ENCODE measurements around the gene ACTC1. TPM values are rescaled to one million over a fixed set of nuclear protein-coding genes. Genes with fewer than 3 reads are reported as not detected.
"Not testable (repeated sequence)": the region's sequence is repeated elsewhere in the genome, so short reads cannot be mapped to it uniquely, and the experiment has no call there.

The ACTC1 gene
- total and polyA plus RNA-seq, 7 experiments from 2014 or later, result not detected

DNA sequence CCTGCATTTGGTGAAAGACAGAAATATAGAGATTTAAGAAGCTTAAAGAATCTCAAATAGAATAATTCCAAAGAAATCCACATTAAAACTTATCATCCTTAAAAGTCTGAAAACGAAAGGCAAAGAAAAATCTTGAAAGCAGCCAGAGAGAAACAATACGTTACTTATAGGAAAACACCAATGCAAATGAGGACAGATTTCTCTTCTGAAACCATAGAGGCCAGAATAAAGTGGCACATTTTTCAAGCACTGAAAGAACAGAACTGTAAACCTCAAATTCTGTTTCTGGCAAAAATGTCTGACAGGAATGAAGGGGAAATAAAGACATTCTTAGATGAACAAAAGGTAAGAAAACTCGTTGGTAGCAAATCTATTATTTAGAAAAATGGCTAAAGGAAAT lies 13.8 kb upstream of the ACTC1 start:
- H3K27me3 Mint-ChIP-seq, result peaks cover 26 to 68% (median 48%) of the 10 kb centered on the region in 5 donors
- H3K4me3 Mint-ChIP-seq, result no peak overlapping the region
- H3K36me3 Mint-ChIP-seq, result no peaks in the 10 kb centered on the region
- ATAC-seq, result no peak
- no peaks in the 10 kb centered on the region for H3K27me3 ChIP-seq (ENCODE audit: control insufficient read depth in 2 of 2, insufficient read depth in 2 of 2, low read length in 2 of 2)
- no peak overlapping the region for H3K27ac ChIP-seq (ENCODE audit: low read depth, low read length)
- intact Hi-C loops (cut with micrococcal nuclease), result no loop called here
- ChIA-PET CTCF (no interaction called here), POLR2A (no interaction called here)
- H3K4me3 ChIP-seq (ENCODE audit: low read length), result no peak overlapping the region
- H3K4me1 ChIP-seq (ENCODE audit: control insufficient read depth in 2 of 2, insufficient read depth in 2 of 2, low read length in 2 of 2), result no peaks in the 10 kb centered on the region
- peaks cover 0 to 18% (median 0%) of the 10 kb centered on the region in 11 donors for H3K9me3 Mint-ChIP-seq
- no peak for DNase-seq
- no peaks in the 10 kb centered on the region for H3K9me3 ChIP-seq (ENCODE audit: control insufficient read depth in 2 of 3, low read length in 3 of 3)
- no peaks in the 10 kb centered on the region for H3K4me1 Mint-ChIP-seq
- no peaks in the 10 kb centered on the region for H3K36me3 ChIP-seq (ENCODE audit: control insufficient read depth in 2 of 3, insufficient read depth in 3 of 3, low read length in 3 of 3)
- no peak overlapping the region for H3K27ac Mint-ChIP-seq

DNA sequence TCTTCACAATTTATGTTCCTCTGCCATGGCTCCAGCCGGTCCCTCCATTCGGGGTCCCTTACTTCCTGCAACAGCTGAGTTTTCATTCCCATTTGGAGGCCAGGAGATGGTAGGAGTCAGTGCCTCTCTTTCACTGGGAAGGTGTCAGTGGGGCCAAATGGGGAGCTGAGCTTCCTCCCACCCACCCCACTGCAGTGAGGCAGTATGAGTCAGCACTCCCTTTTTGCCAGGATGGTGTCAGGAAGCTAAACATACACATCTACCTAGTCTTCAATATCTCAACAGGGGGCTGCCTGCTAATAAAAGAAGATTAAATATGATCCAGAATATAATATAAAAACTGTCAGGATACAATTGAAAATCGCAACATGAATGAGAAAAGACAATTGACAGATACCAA lies 12.7 kb upstream of the ACTC1 start:
- Mint-ChIP-seq H3K27me3 (peaks cover 28 to 58% (median 45%) of the 10 kb centered on the region in 5 donors), H3K27ac (no peak overlapping the region)
- no peak for ATAC-seq

DNA sequence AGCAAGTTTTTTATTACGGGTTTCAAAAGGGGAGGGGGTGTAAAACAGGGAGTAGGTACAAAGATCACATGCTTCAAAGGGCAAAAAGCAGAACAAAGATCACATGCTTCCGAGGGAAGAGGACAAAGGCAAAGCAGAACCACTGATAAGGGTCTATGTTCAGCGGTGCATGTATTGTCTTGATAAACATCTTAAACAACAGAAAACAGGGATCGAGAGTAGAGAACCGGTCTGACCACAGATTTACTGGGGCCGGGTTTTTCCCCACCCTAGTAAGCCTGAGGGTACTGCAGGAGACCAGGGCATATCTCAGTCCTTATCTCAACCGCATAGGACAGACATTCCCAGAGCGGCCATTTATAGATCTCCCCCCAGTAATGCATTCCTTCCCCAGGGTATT lies 11.9 kb upstream of the ACTC1 start:
- H3K36me3 Mint-ChIP-seq; H3K4me1 ChIP-seq (ENCODE audit: control insufficient read depth in 2 of 2, insufficient read depth in 2 of 2, low read length in 2 of 2); DNase-seq; H3K27me3 ChIP-seq (ENCODE audit: control insufficient read depth in 2 of 2, insufficient read depth in 2 of 2, low read length in 2 of 2); H3K4me1 Mint-ChIP-seq; H3K27ac ChIP-seq (ENCODE audit: low read depth, low read length); H3K9me3 ChIP-seq (ENCODE audit: control insufficient read depth in 2 of 3, low read length in 3 of 3); ATAC-seq; H3K27ac Mint-ChIP-seq; H3K4me3 Mint-ChIP-seq; POLR2A ChIA-PET; H3K4me3 ChIP-seq (ENCODE audit: low read length); H3K36me3 ChIP-seq (ENCODE audit: control insufficient read depth in 2 of 3, insufficient read depth in 3 of 3, low read length in 3 of 3); intact Hi-C loops (cut with micrococcal nuclease); CTCF ChIA-PET: not testable (repeated sequence)
- H3K9me3 Mint-ChIP-seq, result peaks cover 0 to 18% (median 0%) of the 10 kb centered on the region in 11 donors
- peaks cover 26 to 57% (median 41%) of the 10 kb centered on the region in 5 donors for H3K27me3 Mint-ChIP-seq

More for the DNA sequence above, 12.7 kb upstream of the ACTC1 start:
- H3K36me3 Mint-ChIP-seq, result no peaks in the 10 kb centered on the region
- POLR2A ChIA-PET, result no interaction called here
- Histone ChIP-seq H3K4me3 (ENCODE audit: low read length) (no peak overlapping the region), H3K9me3 (ENCODE audit: control insufficient read depth in 2 of 3, low read length in 3 of 3) (no peaks in the 10 kb centered on the region), H3K4me1 (ENCODE audit: control insufficient read depth in 2 of 2, insufficient read depth in 2 of 2, low read length in 2 of 2) (no peaks in the 10 kb centered on the region), H3K27me3 (ENCODE audit: control insufficient read depth in 2 of 2, insufficient read depth in 2 of 2, low read length in 2 of 2) (no peaks in the 10 kb centered on the region), H3K27ac (ENCODE audit: low read depth, low read length) (no peak overlapping the region), H3K36me3 (ENCODE audit: control insufficient read depth in 2 of 3, insufficient read depth in 3 of 3, low read length in 3 of 3) (no peaks in the 10 kb centered on the region)
- DNase-seq, result no peak
- intact Hi-C loops (cut with micrococcal nuclease), result no loop called here
- H3K4me1 Mint-ChIP-seq, result no peaks in the 10 kb centered on the region
- CTCF ChIA-PET, result no interaction called here
- H3K4me3 Mint-ChIP-seq, result no peak overlapping the region
- peaks cover 0 to 18% (median 0%) of the 10 kb centered on the region in 11 donors for H3K9me3 Mint-ChIP-seq

DNA sequence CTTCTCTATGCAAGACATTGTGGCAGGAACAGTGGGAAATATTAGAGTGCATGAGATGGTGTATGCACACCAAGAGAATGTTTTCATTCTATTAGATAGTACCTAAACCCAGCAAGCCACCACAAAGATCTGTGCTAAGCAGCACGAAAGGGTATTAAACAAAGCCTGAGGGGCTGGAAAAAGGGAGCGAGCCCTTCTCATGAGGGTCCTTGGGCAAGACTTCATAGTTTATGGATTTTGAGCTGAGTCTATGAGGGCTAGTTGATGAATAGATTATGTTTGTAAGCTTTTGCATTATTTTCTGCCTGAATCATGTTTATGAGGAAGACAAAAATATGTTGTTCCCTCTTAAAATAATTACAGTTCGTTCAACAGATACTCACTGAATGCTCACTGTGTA lies 9.4 kb upstream of the ACTC1 start:
- H3K36me3 ChIP-seq (ENCODE audit: control insufficient read depth in 2 of 3, insufficient read depth in 3 of 3, low read length in 3 of 3), result no peaks in the 10 kb centered on the region
- CTCF ChIA-PET, result no interaction called here
- Mint-ChIP-seq H3K4me1 (no peaks in the 10 kb centered on the region), H3K27me3 (peaks cover 24 to 54% (median 38%) of the 10 kb centered on the region in 5 donors), H3K9me3 (peaks cover 0 to 18% (median 2%) of the 10 kb centered on the region in 11 donors), H3K27ac (no peak overlapping the region), H3K4me3 (no peak overlapping the region), H3K36me3 (no peaks in the 10 kb centered on the region)
- POLR2A ChIA-PET, result no interaction called here
- intact Hi-C loops (cut with micrococcal nuclease), result no loop called here
- H3K9me3 ChIP-seq (ENCODE audit: control insufficient read depth in 2 of 3, low read length in 3 of 3), result no peaks in the 10 kb centered on the region
- no peaks in the 10 kb centered on the region for H3K4me1 ChIP-seq (ENCODE audit: control insufficient read depth in 2 of 2, insufficient read depth in 2 of 2, low read length in 2 of 2)
- no peak overlapping the region for H3K4me3 ChIP-seq (ENCODE audit: low read length)
- no peaks in the 10 kb centered on the region for H3K27me3 ChIP-seq (ENCODE audit: control insufficient read depth in 2 of 2, insufficient read depth in 2 of 2, low read length in 2 of 2)
- ATAC-seq (no peak), DNase-seq (no peak)
- no peak overlapping the region for H3K27ac ChIP-seq (ENCODE audit: low read depth, low read length)

DNA sequence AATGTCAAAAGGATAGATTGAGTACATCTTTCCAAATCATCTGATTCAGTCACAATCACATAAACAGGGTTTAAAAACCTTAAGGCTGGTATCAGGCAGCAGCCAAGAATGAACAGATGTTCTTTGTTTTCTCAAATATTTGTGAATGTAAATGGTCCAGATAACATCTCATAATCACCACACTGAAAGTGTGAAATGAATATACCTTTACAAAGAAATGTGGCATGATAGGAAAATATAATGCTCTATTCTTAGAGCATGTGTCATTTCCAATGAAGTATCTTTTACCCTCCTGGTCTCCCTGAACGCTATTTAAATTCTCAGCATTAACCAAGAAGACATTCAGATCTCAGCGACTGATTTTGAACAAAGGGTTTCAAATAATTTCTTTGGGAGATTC lies 8.8 kb upstream of the ACTC1 start:
- no peaks in the 10 kb centered on the region for H3K9me3 ChIP-seq (ENCODE audit: control insufficient read depth in 2 of 3, low read length in 3 of 3)
- no peak for DNase-seq
- CTCF ChIA-PET, result no interaction called here
- H3K4me1 Mint-ChIP-seq, result no peaks in the 10 kb centered on the region
- ATAC-seq, result no peak
- H3K4me3 ChIP-seq (ENCODE audit: low read length), result no peak overlapping the region
- H3K36me3 Mint-ChIP-seq, result no peaks in the 10 kb centered on the region
- POLR2A ChIA-PET, result no interaction called here
- H3K27ac ChIP-seq (ENCODE audit: low read depth, low read length), result no peak overlapping the region
- no peaks in the 10 kb centered on the region for H3K36me3 ChIP-seq (ENCODE audit: control insufficient read depth in 2 of 3, insufficient read depth in 3 of 3, low read length in 3 of 3)
- no peaks in the 10 kb centered on the region for H3K27me3 ChIP-seq (ENCODE audit: control insufficient read depth in 2 of 2, insufficient read depth in 2 of 2, low read length in 2 of 2)
- peaks cover 25 to 49% (median 42%) of the 10 kb centered on the region in 5 donors for H3K27me3 Mint-ChIP-seq
- H3K9me3 Mint-ChIP-seq, result peaks cover 0 to 16% (median 2%) of the 10 kb centered on the region in 11 donors
- no peak overlapping the region for H3K4me3 Mint-ChIP-seq
- H3K27ac Mint-ChIP-seq, result no peak overlapping the region
- H3K4me1 ChIP-seq (ENCODE audit: control insufficient read depth in 2 of 2, insufficient read depth in 2 of 2, low read length in 2 of 2), result no peaks in the 10 kb centered on the region
- intact Hi-C loops (cut with micrococcal nuclease), result no loop called here

DNA sequence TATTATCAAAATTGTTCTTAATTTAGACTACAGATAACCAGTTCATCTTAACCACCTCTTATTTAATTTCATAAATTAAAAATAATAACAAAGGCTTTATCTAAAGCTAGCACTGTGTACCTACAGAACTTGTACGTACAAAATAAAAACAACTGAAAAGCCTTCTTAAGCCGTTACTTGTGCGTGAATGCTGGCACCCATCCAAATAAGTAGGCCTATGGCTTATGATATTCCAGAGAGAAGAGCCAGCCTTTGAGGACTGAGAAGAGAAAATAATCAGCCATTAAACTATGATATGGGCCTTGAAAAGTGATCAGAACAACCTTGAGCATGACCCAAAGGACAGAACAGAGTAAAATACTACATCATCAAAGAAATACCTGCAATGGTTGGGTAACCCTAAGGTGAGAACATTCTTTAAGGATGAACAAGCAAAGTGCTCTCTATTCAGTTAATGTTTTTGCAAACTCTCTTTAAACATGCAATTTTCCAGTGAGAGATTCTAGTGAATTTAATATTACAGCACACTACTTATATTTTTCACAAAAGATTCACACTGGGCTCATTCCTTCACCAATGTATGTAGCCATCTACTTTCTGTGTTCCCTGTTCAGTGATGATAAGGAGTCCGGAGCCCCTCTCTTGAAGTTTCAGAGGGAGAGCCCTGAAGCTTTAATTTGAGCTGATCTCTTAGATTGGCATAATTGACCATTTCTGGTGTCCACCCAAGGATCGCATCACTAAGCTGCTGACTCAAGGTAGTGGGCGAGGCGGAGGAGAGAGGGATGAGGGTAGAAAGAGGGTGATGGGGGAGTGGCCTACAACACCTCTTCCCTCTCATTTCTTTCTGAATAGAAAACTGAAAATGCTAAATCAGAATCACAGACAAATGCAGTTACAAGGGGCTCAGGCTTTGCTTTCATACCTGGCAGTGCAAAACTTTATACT lies 7.7 kb upstream of the ACTC1 start:
- Histone ChIP-seq H3K27ac (ENCODE audit: low read depth, low read length) (no peak overlapping the region), H3K4me1 (ENCODE audit: control insufficient read depth in 2 of 2, insufficient read depth in 2 of 2, low read length in 2 of 2) (no peaks in the 10 kb centered on the region), H3K36me3 (ENCODE audit: control insufficient read depth in 2 of 3, insufficient read depth in 3 of 3, low read length in 3 of 3) (no peaks in the 10 kb centered on the region), H3K27me3 (ENCODE audit: control insufficient read depth in 2 of 2, insufficient read depth in 2 of 2, low read length in 2 of 2) (no peaks in the 10 kb centered on the region), H3K9me3 (ENCODE audit: control insufficient read depth in 2 of 3, low read length in 3 of 3) (no peaks in the 10 kb centered on the region), H3K4me3 (ENCODE audit: low read length) (no peak overlapping the region)
- Mint-ChIP-seq H3K4me1 (no peaks in the 10 kb centered on the region), H3K27me3 (peaks cover 29 to 42% (median 38%) of the 10 kb centered on the region in 5 donors), H3K9me3 (peaks cover 0 to 13% (median 2%) of the 10 kb centered on the region in 11 donors), H3K27ac (no peak overlapping the region), H3K4me3 (no peak overlapping the region), H3K36me3 (no peaks in the 10 kb centered on the region)
- intact Hi-C loops (cut with micrococcal nuclease), result no loop called here
- ChIA-PET CTCF (no interaction called here), POLR2A (no interaction called here)
- no peak for DNase-seq
- ATAC-seq, result no peak

DNA sequence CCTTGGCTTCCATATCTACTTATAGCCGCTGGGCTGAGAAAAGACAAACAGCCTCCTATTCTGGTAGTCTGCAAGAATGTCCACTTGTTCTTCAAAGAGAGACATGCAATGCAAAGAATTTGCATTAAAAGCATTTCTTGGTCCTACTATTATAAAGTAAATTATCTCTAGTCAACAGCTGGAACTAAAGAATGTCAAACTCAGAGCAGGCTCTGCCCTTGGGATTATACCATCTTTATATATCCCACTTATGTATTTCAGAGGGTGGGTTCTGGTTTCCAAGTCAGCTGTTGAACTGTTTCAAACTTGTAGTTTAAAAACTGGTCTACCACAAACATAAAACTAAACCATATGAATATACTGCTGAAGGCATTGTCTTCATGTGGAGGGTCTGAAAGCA lies 7.0 kb upstream of the ACTC1 start:
- no peak for DNase-seq
- Mint-ChIP-seq H3K36me3 (no peaks in the 10 kb centered on the region), H3K4me1 (no peaks in the 10 kb centered on the region), H3K27me3 (peaks cover 33 to 49% (median 40%) of the 10 kb centered on the region in 5 donors), H3K27ac (no peak overlapping the region), H3K4me3 (no peak overlapping the region), H3K9me3 (peaks cover 0 to 10% (median 2%) of the 10 kb centered on the region in 11 donors)
- no peak overlapping the region for H3K27ac ChIP-seq (ENCODE audit: low read depth, low read length)
- no peak overlapping the region for H3K4me3 ChIP-seq (ENCODE audit: low read length)
- no peak for ATAC-seq
- H3K27me3 ChIP-seq (ENCODE audit: control insufficient read depth in 2 of 2, insufficient read depth in 2 of 2, low read length in 2 of 2), result no peaks in the 10 kb centered on the region
- no peaks in the 10 kb centered on the region for H3K36me3 ChIP-seq (ENCODE audit: control insufficient read depth in 2 of 3, insufficient read depth in 3 of 3, low read length in 3 of 3)
- POLR2A ChIA-PET, result no interaction called here
- no peaks in the 10 kb centered on the region for H3K4me1 ChIP-seq (ENCODE audit: control insufficient read depth in 2 of 2, insufficient read depth in 2 of 2, low read length in 2 of 2)
- intact Hi-C loops (cut with micrococcal nuclease), result no loop called here
- H3K9me3 ChIP-seq (ENCODE audit: control insufficient read depth in 2 of 3, low read length in 3 of 3), result no peaks in the 10 kb centered on the region
- CTCF ChIA-PET, result no interaction called here
